BJ (cell line): Measurements from ENCODE around the gene GLDC. TPM values are rescaled to one million over a fixed set of nuclear protein-coding genes. Genes with fewer than 3 reads are reported as not detected.

Source experiments
- CTCF ChIA-PET: fragments of 350-600 bp; formaldehyde crosslinking; extraction: SDS; loops from one replicate; lab custom pipeline; 2021; ENCODE audit warnings: antibody characterized with exemption, inconsistent platforms; lab: Yijun Ruan, JAX
- POLR2A ChIA-PET: fragments of 300-600 bp; sonication (Branson Sonifier 250); formaldehyde crosslinking; extraction: SDS; loops from one replicate; lab custom pipeline; 2021; ENCODE audit warnings: antibody characterized with exemption; lab: Charles Lee
- DNase-seq: peaks from one replicate; pipeline ENCODE4 v3.0.0-alpha.2; 2011; ENCODE audit warnings: low read depth
- H3K27me3 ChIP-seq: 2 replicates; pipeline ENCODE4 v1.6.0; 2011; ENCODE audit warnings: low read length; ENCODE audit not compliant: control insufficient read depth, insufficient read depth
- H3K36me3 ChIP-seq: 2 replicates; pipeline ENCODE4 v1.5.1; 2011; ENCODE audit warnings: low read length; ENCODE audit not compliant: control insufficient read depth, insufficient read depth
- H3K4me3 ChIP-seq: 2 replicates; pipeline ENCODE4 v1.5.1; 2011; ENCODE audit warnings: low read depth, mild to moderate bottlenecking, control low read depth, low read length
- CTCF ChIP-seq: IDR thresholded peaks from 2 replicates; pipeline ENCODE4 v1.5.1; 2011; ENCODE audit warnings: low read depth, mild to moderate bottlenecking, control low read depth, inconsistent platforms, low read length, moderate library complexity; ENCODE audit not compliant: insufficient read depth
- polyA plus RNA-seq: library from polyadenylated mRNA; depleted of rRNA; stranded (reverse); fragments of >200 nt; gene quantifications from 2 replicates; pipeline ENCODE4 v1.2.3, GENCODE V29; 2011

The GLDC gene
- polyA plus RNA-seq, 1 experiment = 0.28 TPM

GRCh38 chr9:6598249-6598725 is 47.2 kb downstream of the GLDC start:
- ChIA-PET POLR2A (no interaction called here), CTCF (no interaction called here)
- H3K27me3 ChIP-seq = no peaks in the 10 kb centered on the region
- no peaks in the 10 kb centered on the region for H3K36me3 ChIP-seq
- TF ChIP-seq CTCF = no peak
- no peak for DNase-seq
- H3K4me3 ChIP-seq = no peak overlapping the region

GRCh38 chr9:6592791-6593190 is 52.7 kb downstream of the GLDC start:
- Histone ChIP-seq H3K36me3 (no peaks in the 10 kb centered on the region), H3K4me3 (no peak overlapping the region), H3K27me3 (no peaks in the 10 kb centered on the region)
- DNase-seq = no peak
- ChIA-PET POLR2A (no interaction called here), CTCF (no interaction called here)
- no peak for TF ChIP-seq CTCF

GRCh38 chr9:6592231-6592630 is 53.3 kb downstream of the GLDC start:
- H3K27me3 ChIP-seq = no peaks in the 10 kb centered on the region
- no peak overlapping the region for H3K4me3 ChIP-seq
- CTCF ChIA-PET = interaction anchor here (1.7 kb wide), 1 partner anchor 239 kb away, joined by 5 read pairs; no protein-coding TSS in a partner anchor
- no peaks in the 10 kb centered on the region for H3K36me3 ChIP-seq
- no peak for TF ChIP-seq CTCF
- POLR2A ChIA-PET = interaction anchor here (0.6 kb wide), 1 partner anchor 177 kb away, joined by 5 read pairs; no protein-coding TSS in a partner anchor
- DNase-seq = no peak

GRCh38 chr9:6590772-6591384 is 54.7 kb downstream of the GLDC start:
- no peak for DNase-seq
- Histone ChIP-seq H3K27me3 (no peaks in the 10 kb centered on the region), H3K4me3 (no peak overlapping the region), H3K36me3 (no peaks in the 10 kb centered on the region)
- ChIA-PET POLR2A (no interaction called here), CTCF (interaction anchor here (0.8 to 1.7 kb wide), 5 partner anchors 13 to 238 kb away, joined by 3 to 5 read pairs (median 4); no protein-coding TSS in a partner anchor)
- no peak for TF ChIP-seq CTCF

- H3K36me3 ChIP-seq = no peaks in the 10 kb centered on the region
- no peak for DNase-seq
- ChIA-PET POLR2A (no interaction called here), CTCF (interaction anchor here (0.8 to 2.5 kb wide), 5 partner anchors 14 to 237 kb away, joined by 3 to 9 read pairs (median 5); no protein-coding TSS in a partner anchor)
- no peak for TF ChIP-seq CTCF
- no peak overlapping the region for H3K4me3 ChIP-seq
- no peaks in the 10 kb centered on the region for H3K27me3 ChIP-seq
Measured at GRCh38 chr9:6590334-6590733, 55.2 kb downstream of the GLDC start.
